Daoy (cell line): ENCODE measurements around the gene GPR142. TPM values are rescaled to one million over a fixed set of nuclear protein-coding genes. Genes with fewer than 3 reads are reported as not detected.

Experiments
- DNase-seq: peaks from one replicate; pipeline ENCODE4 v3.0.0-alpha.2; 2015; ENCODE audit warnings: low read depth
- total RNA-seq: library from RNA; depleted of rRNA; stranded (reverse); fragments of >200 nt; shearing (Covaris generic); gene quantifications from 2 replicates; pipeline ENCODE4 v1.2.3, GENCODE V29; 2014

Gene GPR142
- total RNA-seq, 1 experiment from 2014 or later, result not detected

- DNase-seq, result no peak
These were observed 2.6 kb downstream of the GPR142 start for GRCh38 chr17:74369665-74370490.

GRCh38 chr17:74371653-74372147 lies 4.4 kb downstream of the GPR142 start:
- DNase-seq, result no peak

- no peak for DNase-seq
These were observed 5.1 kb downstream of the GPR142 start for GRCh38 chr17:74372426-74372825.

- no peak for DNase-seq
These were observed 6.7 kb downstream of the GPR142 start for GRCh38 chr17:74373838-74374606.

GRCh38 chr17:74374858-74375257 lies 7.6 kb downstream of the GPR142 start:
- no peak for DNase-seq

GRCh38 chr17:74379495-74380085 lies 12.3 kb downstream of the GPR142 start:
- peak; percentile 92 for DNase-seq

- peak; percentile 42 for DNase-seq
These were observed 13.0 kb downstream of the GPR142 start for GRCh38 chr17:74380086-74380958.

- no peak for DNase-seq
These were observed 13.9 kb downstream of the GPR142 start for GRCh38 chr17:74380959-74381808.

- no peak for DNase-seq
These were observed 15.8 kb downstream of the GPR142 start for GRCh38 chr17:74383141-74383540.

GRCh38 chr17:74385201-74385600 lies 17.9 kb downstream of the GPR142 start:
- DNase-seq, result no peak

GRCh38 chr17:74386386-74386785 lies 19.1 kb downstream of the GPR142 start:
- peak; percentile 25 for DNase-seq

- no peak for DNase-seq
These were observed 20.3 kb downstream of the GPR142 start for GRCh38 chr17:74387365-74388218.

GRCh38 chr17:74389084-74389753 lies 21.9 kb downstream of the GPR142 start:
- DNase-seq, result no peak

- DNase-seq, result no peak
These were observed 22.8 kb downstream of the GPR142 start for GRCh38 chr17:74389937-74390679.

- no peak for DNase-seq
These were observed 23.7 kb downstream of the GPR142 start for GRCh38 chr17:74390680-74391653.

- DNase-seq, result no peak
These were observed 24.5 kb downstream of the GPR142 start for GRCh38 chr17:74391771-74392170.

GRCh38 chr17:74392848-74393247 lies 25.5 kb downstream of the GPR142 start:
- DNase-seq, result no peak
